HepG2 (cell line): Measurements from ENCODE around the gene CTBP1.

Experiments used
- ARID2 ChIP-seq: sonication (generic); formaldehyde crosslinking; IDR thresholded peaks from 2 replicates; pipeline ENCODE4 v1.8.1; 2022; ENCODE audit warnings: mild to moderate bottlenecking, missing genetic modification reagents, borderline replicate concordance
- CTCF ChIP-seq: sonication (generic); formaldehyde crosslinking; IDR thresholded peaks from 2 replicates; pipeline ENCODE4 v1.5.0; 2020; ENCODE audit warnings: mild to moderate bottlenecking, missing genetic modification reagents, moderate library complexity
- FIP1L1 ChIP-seq: fragments of 200-400 bp; formaldehyde crosslinking; IDR thresholded peaks from 2 replicates; pipeline ENCODE4 v1.6.1; 2018; ENCODE audit warnings: low read depth, mild to moderate bottlenecking, low read length, moderate library complexity, borderline replicate concordance; ENCODE audit not compliant: insufficient read depth
- NFIC ChIP-seq: IDR thresholded peaks from 2 replicates; pipeline ENCODE4 v1.6.1; 2012; ENCODE audit warnings: mild to moderate bottlenecking, low read length, inconsistent platforms
- NFRKB ChIP-seq: fragments of 450-650 bp; IDR thresholded peaks from 2 replicates; pipeline ENCODE4 v1.6.1; 2017
- NR2C2 ChIP-seq: sonication (generic); formaldehyde crosslinking; IDR thresholded peaks from 2 replicates; pipeline ENCODE4 v1.4.0; 2020; ENCODE audit warnings: missing genetic modification reagents, mild to moderate bottlenecking, moderate library complexity, borderline replicate concordance
- PHF8 ChIP-seq: sonication (generic); formaldehyde crosslinking; IDR thresholded peaks from 2 replicates; pipeline ENCODE4 v1.5.0; 2020; ENCODE audit warnings: missing genetic modification reagents
- RFX3 ChIP-seq: IDR thresholded peaks from 2 replicates; pipeline ENCODE4 v1.6.1; 2016; ENCODE audit warnings: missing biosample characterization, missing genetic modification reagents
- RFXAP ChIP-seq: sonication (generic); formaldehyde crosslinking; IDR thresholded peaks from 2 replicates; pipeline ENCODE4 v1.4.0; 2020; ENCODE audit warnings: missing genetic modification reagents, borderline replicate concordance
- TCF7L2 ChIP-seq: IDR thresholded peaks from 2 replicates; pipeline ENCODE4 v1.6.1; 2011; ENCODE audit warnings: mild to moderate bottlenecking, low read depth, low read length, moderate library complexity
- ZHX1 ChIP-seq: sonication (generic); formaldehyde crosslinking; IDR thresholded peaks from 2 replicates; pipeline ENCODE4 v1.8.1; 2022; ENCODE audit warnings: low read depth, mild to moderate bottlenecking, missing genetic modification reagents
- ZNF737 ChIP-seq: sonication (generic); formaldehyde crosslinking; IDR thresholded peaks from 2 replicates; pipeline ENCODE4 v1.5.0; 2020; ENCODE audit warnings: missing genetic modification reagents, mild to moderate bottlenecking, borderline replicate concordance
- TF ChIP-seq, protein P1 (sequence below): sonication (generic); formaldehyde crosslinking; IDR thresholded peaks from 2 replicates; pipeline ENCODE4 v1.4.0; 2020; ENCODE audit warnings: missing genetic modification reagents

- TF ChIP-seq TCF7L2 (no peak), FIP1L1 (no peak), NFIC (no peak), CTCF (CRISPR knock-in tag) (no peak), RFXAP (CRISPR knock-in tag) (no peak), RFX3 (CRISPR knock-in tag) (no peak), ZNF737 (CRISPR knock-in tag) (no peak), ZHX1 (CRISPR knock-in tag) (no peak), NFRKB (no peak), NR2C2 (CRISPR knock-in tag) (no peak), PHF8 (no peak), ARID2 (no peak)
- TF ChIP-seq, protein P1, sequence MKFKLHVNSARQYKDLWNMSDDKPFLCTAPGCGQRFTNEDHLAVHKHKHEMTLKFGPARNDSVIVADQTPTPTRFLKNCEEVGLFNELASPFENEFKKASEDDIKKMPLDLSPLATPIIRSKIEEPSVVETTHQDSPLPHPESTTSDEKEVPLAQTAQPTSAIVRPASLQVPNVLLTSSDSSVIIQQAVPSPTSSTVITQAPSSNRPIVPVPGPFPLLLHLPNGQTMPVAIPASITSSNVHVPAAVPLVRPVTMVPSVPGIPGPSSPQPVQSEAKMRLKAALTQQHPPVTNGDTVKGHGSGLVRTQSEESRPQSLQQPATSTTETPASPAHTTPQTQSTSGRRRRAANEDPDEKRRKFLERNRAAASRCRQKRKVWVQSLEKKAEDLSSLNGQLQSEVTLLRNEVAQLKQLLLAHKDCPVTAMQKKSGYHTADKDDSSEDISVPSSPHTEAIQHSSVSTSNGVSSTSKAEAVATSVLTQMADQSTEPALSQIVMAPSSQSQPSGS = no peak
These were observed 6.9 kb downstream of the CTBP1 start for GRCh38 chr4:1241936-1242505.
